HG02571 (cell line): ENCODE data around the gene FIGN.

Experiments used
- ATAC-seq: cut with Tn5 transposase; IDR thresholded peaks from one replicate; pipeline ENCODE4 v1.9.1; 2021; ENCODE audit warnings: mild to moderate bottlenecking, moderate library complexity; ENCODE audit not compliant: unreplicated experiment

The FIGN gene

DNA sequence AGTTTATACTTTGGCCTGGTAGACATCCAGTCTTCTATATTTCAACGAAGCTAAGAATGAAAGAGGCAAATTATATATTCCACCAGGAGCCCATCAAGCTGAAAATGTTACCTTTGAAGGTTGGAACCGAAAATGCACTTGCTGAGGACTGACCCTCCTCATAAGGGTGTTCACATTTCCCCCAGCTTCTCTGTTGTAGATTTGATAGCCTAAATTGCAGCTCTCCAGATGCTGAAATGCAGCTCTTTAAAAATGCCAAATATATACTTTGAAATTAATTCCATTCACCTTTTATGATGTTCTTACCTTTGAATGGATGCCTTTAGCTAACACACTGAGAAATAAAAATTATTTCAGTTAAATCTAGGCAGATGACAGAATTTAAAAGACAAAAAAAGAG lies 1.8 kb upstream of the FIGN start:
- ATAC-seq, result no peak

- ATAC-seq, result no peak
Observed at GRCh38 chr2:163737190-163737439, 1.3 kb upstream of the FIGN start.

- no peak for ATAC-seq
Observed at GRCh38 chr2:163736433-163737189, 803 bp upstream of the FIGN start.

DNA sequence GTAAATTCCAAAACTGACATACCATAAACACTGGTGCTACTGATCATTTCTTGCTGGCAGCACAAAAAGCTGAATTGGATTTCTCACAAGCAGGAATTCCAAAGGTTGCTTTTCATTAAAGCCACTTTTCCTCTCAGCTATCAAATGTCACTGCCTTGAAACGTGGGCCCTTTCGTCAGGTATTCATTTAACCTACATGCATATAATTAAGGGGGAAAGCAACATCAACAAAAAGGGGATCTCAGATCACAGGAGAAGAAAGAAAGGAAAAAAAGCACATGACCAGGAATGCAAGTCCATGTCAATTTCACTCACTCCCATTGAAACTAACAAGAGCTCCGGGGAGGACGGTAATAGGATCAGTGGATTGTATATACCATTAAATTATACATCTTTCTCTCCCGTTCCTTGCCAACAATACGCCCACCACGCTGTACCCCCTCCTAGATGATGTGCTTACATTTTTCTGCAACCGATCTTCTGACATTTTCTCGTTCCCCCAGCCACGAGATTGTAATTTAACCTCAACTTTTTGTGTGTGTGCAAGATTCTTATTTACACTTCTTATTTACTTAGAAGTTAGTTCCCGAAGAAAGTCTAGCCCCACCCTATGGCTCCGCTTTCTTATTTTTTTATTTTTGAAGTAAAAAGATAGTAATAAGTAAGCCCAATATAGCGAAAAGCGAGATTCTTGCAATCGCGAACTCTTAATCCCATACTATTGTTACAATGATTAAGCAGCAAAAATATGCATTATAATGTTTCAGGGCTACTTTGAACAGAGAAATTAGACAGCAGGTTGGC lies 725 bp downstream of the FIGN start:
- no peak for ATAC-seq

DNA sequence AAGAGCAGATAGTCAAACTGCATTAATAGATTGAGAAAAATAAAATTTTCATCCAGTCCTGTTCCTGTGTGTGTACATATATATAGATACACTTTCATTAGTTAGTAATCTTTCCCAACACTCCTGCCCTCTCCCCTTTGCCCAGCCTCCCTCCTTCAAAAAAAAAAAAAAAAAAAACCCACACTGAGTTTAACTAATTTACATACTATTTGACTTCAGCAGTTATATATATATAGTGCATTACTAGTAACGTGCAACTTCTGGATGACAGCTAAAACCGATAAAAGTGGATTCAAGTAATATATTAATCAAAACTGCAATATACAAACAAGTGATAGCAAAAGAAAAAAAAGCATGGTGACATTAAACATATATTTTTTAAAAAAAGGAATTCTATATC lies 1.4 kb downstream of the FIGN start:
- ATAC-seq, result no peak

GRCh38 chr2:163733956-163734355 lies 1.9 kb downstream of the FIGN start:
- ATAC-seq, result no peak

- no peak for ATAC-seq
Observed at GRCh38 chr2:163733301-163733938, 2.4 kb downstream of the FIGN start.

- no peak for ATAC-seq
Observed at GRCh38 chr2:163732727-163733126, 3.1 kb downstream of the FIGN start.

- ATAC-seq, result no peak
Observed at GRCh38 chr2:163731735-163732134, 4.1 kb downstream of the FIGN start.

- no peak for ATAC-seq
Observed at GRCh38 chr2:163730556-163730955, 5.3 kb downstream of the FIGN start.

- no peak for ATAC-seq
Observed at GRCh38 chr2:163729636-163730273, 6.1 kb downstream of the FIGN start.

DNA sequence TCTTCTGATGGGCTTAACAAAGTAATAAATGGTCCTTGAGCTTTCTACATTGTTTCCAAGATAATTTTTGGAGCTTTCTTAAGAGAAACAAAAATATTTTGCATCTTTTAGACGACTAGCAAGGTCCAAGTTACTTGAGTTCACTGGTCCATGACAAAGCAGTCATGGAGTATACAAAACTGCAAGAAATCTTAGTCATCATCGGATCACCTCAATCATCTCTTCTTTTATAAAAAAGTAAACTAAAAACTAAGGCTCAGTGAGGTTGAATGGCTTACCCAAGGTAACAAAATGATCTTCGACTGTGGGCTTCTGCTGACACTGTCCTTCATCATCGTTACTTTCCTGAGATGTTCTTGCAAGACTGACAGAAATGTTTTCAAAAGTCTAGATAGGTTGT lies 11.9 kb downstream of the FIGN start:
- no peak for ATAC-seq

GRCh38 chr2:163723348-163723747 lies 12.5 kb downstream of the FIGN start:
- no peak for ATAC-seq

DNA sequence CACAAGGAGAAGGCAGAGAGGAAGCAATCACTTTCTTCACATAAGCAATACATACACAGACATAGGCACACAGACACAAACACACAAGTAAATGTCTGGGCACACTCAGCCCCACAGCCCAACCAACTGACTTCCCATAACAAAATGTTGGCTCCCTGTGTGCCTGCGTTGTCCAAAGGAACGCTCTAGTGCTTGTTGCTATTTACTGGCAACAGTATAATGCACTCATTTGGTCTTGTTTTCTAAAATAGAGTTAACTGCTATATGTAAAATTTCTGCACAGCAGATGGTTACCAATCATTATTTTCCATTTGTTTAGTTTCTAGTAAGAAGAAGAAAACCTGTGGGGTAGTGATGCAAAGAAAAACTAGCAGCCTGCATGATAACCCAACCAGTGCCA lies 16.5 kb downstream of the FIGN start:
- ATAC-seq, result no peak

DNA sequence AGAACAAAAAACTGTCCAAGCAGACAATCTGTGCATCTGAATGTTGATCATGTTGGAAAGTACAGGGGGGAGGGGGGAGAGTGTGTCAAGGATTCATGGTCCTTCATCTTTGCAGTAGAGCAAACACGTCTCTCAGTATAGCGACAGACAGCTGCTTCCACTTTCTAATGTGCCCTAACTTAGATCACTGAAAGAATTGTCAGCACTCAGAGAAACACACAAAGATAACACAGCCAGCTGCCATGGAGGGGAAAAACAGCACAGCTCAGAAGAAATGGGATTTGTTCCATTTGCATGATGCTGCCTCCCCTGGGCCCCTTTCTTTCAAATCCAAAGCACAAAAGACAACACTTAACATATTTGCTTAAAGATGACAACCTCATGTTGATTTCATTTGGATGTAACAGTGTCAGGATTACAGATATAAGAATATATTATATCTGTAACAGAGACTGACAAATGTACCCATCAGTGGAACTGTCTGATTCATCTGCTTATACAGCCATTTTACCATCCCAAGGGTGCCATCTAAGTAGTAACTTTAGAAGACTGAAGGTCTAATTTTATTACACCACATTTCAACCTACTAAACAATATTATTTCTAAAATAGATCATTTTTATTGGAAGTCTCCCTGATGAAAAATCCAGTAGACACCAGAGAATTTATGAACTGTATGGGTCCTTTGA lies 17.7 kb downstream of the FIGN start:
- ATAC-seq, result no peak

DNA sequence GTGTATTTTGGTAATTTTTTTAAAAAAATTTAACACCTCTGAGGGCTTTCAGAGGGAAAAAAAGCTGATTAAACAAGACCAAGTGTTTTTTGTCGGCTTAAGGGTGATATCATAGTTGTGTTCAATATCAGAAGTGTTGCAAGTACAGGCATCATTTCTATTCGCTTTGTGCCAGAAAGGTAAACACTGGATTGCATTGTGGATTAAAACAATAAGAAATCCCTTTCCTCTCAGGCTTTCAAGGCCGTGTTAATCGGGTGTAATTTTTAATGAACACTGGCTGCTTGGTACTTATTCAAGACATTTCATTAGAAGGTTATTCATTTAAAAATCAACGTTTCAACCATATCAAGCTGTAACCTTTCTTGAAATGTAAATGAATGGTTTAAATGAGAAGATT lies 18.3 kb downstream of the FIGN start:
- ATAC-seq, result no peak

DNA sequence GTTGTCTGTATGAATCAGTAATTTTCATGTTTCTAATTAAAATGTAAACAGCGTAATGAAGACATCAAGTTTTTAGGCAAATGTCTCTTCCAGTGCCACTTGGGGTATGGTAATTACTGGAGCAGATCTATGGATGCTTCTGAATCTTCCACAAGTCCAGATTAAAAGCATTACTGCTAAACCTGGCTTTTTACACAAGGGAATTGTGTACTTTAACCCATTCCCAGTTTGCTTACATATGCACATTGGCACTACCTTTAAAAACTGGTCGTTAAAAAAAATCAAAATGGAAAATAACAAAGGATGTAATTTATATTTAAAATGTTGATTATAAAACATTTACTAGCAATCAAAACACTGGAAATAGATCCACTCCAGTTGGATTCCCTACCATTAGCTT lies 19.7 kb downstream of the FIGN start:
- ATAC-seq, result no peak

DNA sequence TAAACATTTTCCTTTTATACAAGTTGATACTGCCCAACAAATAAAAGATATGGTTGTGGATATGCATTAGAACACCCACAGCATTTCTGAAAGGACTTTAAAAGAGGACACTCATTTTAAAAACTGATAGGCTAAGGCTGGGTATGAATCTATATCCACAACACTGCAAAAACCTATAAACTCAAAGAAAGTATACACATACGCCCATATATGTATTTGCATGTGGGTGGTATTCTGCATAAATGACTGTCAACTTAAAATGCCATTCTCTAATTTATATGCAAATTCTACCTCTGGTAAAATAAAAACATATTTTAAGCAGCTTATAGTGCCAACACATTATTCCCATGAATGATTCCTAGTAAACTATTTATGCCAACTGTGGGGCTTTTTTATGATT lies 20.1 kb downstream of the FIGN start:
- ATAC-seq, result no peak

DNA sequence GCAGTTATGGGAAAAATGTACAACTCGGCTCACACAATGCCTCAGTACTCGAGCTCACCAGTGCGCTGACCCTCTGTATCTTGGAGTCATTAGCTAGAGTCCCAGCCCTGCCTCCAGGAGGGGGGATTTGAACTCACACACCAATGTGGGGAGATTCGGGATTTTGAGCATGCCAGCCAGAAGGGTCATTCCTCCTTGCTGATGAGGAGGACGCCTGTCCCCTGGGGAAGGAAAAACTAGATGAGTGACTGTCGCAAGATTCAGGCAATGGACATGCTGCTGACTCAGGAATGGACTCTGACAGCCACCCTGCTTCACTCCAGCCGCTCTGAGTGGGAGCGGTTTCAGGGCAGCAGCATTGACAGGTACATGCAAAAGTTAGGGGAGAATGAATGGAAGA lies 20.6 kb downstream of the FIGN start:
- no peak for ATAC-seq

DNA sequence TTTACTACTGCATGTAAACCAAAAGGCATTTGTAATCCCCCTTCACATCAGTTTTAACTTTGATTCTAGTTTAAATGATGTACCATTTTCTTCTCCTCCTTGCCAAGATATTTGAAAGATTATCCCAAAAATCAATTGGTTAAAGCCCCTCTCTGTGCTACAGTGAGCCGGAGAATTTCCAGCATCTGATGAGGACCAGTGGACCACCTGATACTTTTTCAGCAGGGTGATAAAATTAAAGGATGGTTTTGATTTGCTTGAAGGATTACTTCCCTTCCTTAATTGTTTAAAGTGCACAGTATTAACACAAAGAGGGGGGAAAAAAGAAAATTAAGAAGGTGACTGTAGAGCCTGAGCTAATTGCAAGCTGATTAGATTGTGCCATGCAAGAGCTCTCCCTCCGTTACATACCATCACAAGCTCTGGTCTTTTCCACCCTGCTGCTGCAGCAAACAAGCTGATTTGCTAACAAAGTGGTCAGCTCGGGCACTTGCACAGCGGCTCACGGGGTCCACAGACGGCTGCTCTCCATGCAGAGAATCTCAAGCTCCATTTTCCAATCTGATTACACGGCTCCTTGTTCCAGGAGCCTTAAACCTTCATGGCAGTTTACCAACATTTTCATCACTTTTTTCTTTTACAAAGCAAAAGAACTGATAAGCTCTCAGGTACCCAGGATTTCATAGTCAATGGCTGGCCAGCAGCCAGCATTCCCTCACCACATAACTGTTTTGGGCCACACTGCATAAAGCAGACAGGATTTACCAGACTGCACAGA lies 22.1 kb downstream of the FIGN start:
- no peak for ATAC-seq
